T1000 (cell line): ENCODE measurements around the gene TIMM21.

Source experiments
- DNase-seq: peaks from one replicate; lab custom pipeline; 2025; ENCODE audit warnings: mixed read lengths; lab: John Stamatoyannopoulos, UW

The TIMM21 gene

DNA sequence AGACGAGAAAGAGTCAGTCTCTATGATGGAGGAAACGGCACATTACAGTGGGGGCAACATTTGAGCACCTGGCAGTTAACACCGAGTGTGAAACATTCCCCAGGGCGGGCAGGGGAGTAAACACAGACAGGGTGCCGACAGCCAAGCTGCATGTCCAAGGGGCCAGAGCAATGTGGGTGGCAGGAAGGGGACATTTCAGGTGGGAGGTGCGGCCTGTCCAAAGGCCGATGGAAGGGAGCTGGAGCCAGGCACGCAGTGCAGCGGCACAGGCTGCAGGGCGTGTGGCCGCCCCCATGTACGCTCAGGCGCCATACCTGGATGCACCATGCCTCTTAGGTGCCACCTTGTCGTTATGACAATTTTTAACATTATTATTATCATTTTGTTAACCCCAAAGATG lies 43.3 kb downstream of the TIMM21 start:
- no peak for DNase-seq

DNA sequence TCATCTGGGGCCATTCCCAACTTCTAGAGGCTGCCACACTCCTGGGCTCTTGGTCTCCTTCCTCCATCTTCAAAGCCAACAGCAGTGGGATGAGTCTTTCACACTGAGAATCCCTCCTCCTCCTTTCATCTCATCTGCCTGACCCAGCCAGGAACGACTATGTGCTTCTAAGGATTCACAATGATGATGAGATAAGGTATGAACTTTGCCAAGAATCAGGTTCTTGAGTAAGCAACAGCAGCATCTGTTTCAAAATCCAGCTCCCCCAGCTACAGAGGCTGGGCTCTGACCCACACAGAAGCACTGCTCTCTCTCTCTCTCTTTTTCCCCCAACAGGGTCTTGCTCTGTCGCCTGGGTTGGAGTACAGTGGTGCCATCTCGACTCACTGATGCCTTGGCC lies 46.4 kb downstream of the TIMM21 start:
- no peak for DNase-seq

DNA sequence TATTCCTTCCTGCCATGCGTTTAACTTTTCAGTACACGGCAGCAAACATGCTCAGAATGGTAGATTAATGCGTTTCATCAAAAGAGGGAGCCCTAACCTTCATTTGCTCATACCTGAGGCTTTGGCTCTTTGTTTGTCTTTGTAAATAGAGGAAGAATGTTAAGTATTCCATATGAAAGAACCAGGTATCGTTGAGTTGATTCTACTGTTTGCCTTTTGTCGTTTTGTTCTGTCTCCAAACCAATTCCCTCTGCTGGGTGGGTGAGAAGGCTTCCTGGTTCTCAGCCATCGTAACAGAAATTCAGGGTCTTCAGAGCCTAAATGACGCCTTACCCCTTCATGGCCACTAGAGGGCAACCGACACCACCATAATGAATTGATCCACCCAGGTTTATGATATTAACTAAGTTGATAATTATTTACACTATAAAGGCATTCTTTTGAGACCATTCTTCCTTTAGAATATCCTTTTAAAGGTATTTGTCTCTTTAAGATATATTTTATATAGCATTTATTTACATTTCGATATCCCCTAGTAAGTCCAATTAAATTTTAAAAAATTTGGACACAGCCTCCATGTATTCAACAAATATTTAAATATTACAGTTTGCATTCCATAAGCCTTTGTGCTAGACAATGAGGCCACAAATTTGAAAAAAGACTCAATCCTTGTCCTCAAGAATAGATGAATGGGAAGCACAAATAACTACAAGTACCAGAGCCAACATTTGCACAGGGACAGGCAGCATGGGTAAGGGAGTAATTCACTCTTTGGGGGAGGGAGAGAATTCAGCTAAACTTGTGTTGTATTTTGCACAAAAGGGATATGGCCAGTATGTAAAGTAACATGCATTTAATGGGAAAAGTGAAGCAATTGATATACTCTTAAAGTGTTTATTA lies 48.1 kb downstream of the TIMM21 start:
- no peak for DNase-seq

DNA sequence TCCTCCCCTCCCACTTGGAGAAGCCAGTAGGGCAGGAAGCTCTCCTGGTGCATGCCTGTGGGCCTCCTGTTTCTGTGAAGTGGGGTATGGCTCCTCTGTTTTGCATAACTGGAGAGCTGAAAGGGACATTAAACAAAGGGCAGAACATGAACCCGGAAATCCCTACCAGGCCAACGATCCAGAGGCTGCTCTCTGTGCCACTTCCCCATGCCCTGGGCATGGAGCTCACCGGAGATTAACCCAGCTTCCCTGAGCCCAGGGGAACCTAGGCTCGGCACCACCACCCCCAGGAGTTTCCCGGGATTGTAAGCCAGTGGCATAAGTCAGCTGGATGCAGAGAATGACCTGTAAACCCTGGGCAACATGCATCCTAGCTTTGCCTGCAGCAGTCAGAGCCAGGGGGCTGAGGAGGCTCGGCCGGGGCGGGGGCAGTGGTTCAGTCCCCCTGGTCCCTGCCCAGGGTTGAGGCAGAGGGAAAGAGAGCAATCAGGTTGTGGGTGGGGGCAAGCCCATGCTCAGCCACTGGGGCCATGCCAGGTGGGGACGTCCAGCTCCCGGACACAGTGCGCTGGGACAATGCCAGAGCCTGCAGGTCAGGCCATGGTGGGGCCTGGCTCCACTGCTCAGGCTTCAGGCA lies 49.5 kb downstream of the TIMM21 start:
- DNase-seq = no peak

DNA sequence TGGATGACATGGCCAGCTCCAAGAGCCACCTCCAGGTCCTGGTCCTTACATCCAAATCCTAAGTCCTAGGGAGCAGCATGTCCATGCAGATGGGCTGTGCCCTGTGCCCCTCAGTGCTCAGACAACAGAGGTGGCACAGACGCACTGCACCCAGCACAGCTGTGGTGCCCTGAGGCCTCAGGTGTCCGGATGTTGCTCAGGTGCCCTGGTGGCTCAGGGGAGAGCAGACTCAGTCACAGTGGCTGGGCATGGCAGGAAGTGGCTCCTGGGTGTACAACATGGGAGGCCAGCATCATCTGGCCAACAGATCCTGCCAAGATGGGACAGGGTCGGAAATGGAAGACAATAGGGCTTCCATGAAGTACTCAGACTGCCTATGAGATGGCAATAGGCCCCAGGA lies 50.1 kb downstream of the TIMM21 start:
- no peak for DNase-seq

DNA sequence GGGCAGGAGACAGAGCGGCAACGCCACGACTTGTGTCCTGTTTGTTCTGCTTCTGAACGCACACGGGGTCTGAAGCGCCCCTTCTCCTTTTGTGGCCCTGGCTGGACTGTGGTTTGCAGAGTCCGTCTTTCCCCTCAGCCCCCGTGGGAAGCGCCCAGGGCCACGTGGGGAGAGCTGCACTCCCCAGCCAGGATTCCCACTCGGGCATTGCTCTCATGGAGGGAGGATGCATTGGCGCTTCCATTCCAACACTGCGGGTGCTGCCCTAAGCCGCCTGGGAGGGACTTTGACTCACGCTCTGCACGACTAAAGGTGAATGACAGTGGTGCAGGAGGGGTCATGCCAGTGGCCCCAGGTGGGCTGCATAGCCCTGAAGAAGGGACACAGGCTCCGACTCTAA lies 52.5 kb downstream of the TIMM21 start:
- DNase-seq = no peak

DNA sequence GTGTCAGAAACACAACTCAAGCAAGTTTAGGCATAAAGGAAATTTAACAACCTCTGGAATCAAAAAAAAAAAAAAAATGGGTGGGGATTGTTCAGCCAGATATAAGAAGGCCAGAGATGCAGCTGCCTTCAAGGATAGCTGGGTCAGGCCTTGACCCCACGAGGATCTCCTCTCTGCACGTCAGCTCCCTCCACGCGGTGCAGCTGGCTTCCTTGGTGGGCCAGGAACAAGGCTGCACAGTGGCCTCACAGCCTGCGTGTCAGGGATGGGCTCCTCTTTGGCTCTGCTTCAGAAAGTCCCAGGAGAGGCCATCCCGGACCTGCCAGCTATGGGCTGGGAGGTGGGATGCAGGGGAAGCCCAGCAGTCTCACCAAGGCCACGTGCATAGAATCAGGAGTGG lies 55.5 kb downstream of the TIMM21 start:
- no peak for DNase-seq

DNA sequence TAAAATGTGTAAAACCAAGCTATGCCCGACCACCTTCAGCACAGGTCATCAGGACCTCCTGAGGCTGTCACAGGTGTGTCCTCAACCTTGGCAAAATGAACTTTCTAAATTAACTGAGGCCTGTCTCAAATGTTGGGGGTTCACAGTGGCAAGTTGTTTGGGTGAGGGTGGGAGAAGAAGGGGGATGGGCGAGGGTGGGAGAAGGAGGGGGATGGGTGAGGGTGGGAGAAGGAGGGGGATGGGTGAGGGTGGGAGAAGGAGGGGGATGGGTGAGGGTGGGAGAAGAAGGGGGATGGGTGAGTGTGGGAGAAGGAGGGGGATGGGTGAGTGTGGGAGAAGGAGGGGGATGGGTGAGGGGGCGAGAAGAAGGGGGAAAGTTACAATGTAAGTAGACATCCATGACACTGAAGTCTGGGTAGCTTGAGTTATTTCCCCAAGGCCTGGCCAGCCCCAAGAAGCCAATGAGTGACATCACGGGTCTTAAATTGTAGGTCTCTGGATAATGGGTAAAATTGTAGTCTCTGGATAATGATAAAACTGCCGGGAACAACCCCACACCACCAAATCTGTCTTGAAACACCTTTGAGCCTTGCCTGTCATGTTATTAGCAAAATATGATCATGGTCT lies 56.3 kb downstream of the TIMM21 start:
- no peak for DNase-seq
